Aorta (tissue), 5 donors: Measurements from ENCODE around the gene SAMD11. TPM values are rescaled to one million over a fixed set of nuclear protein-coding genes. Genes with fewer than 3 reads are reported as not detected.
A peak's percentile ranks its signal among the peaks of the same experiment; 100 is the strongest.

Experiments used
- ATAC-seq: fragments of 200-7000 bp; cut with Tn5 transposase; one replicate; pipeline ENCODE4 v1.9.1; 2022; ENCODE audit warnings: moderate library complexity; ENCODE audit not compliant: low FRiP score
- DNase-seq, 2 donors: peaks; one replicate each; pipeline ENCODE4 v3.0.0-alpha.2; 2020
- H3K27ac ChIP-seq, 2 donors: one replicate each; pipeline ENCODE4 v1.5.1; 2013; ENCODE audit warnings: low read length in 2 of 2, mild to moderate bottlenecking in 2 of 2, moderate library complexity in 2 of 2, control low read depth in 1 of 2, inconsistent platforms in 1 of 2, low read depth in 1 of 2
- H3K27me3 ChIP-seq, 2 donors: one replicate each; pipeline ENCODE4 v1.6.1; 2013; ENCODE audit warnings: control low read depth in 1 of 2, low read length in 1 of 2, mild to moderate bottlenecking in 1 of 2, moderate library complexity in 1 of 2; ENCODE audit not compliant: insufficient read depth in 2 of 2, control insufficient read depth in 1 of 2
- H3K36me3 ChIP-seq, 2 donors: one replicate each; pipeline ENCODE4 v1.6.1; 2013; ENCODE audit warnings: control low read depth in 1 of 2, low read length in 1 of 2, mild to moderate bottlenecking in 1 of 2; ENCODE audit not compliant: insufficient read depth in 2 of 2, control insufficient read depth in 1 of 2
- H3K4me1 ChIP-seq, 2 donors: one replicate each; pipeline ENCODE4 v1.6.1; 2013; ENCODE audit warnings: low read length in 2 of 2, control low read depth in 1 of 2, mild to moderate bottlenecking in 1 of 2, moderate library complexity in 1 of 2; ENCODE audit not compliant: insufficient read depth in 2 of 2, control insufficient read depth in 1 of 2
- H3K4me3 ChIP-seq, 2 donors: one replicate each; pipeline ENCODE4 v1.5.1; 2013; ENCODE audit warnings: low read length in 2 of 2, control low read depth in 1 of 2, mild to moderate bottlenecking in 1 of 2
- H3K9me3 ChIP-seq: one replicate; pipeline ENCODE4 v1.6.1; 2013; ENCODE audit warnings: mild to moderate bottlenecking, low read length; ENCODE audit not compliant: control insufficient read depth
- WGBS, 2 donors: extraction: QIAGEN DNeasy Blood & Tissue Kit; methylation state at CpG; one replicate each; pipeline ENCODE4 v1.1.7; 2013; 5-methylcytosine and 5-hydroxymethylcytosine counted together
- intact Hi-C, 2 donors: fragments of 100-400 bp; cut with DNase I; formaldehyde crosslinking; loops; one replicate each; pipeline versions ENCODE4 v1.14.2 to v1.15.0; 2022
- polyA plus RNA-seq, 2 donors: library from polyadenylated mRNA; stranded (reverse); fragments of 200-250 nt; gene quantifications; one replicate each; pipeline ENCODE4 v1.2.3, GENCODE V29; 2013
- total RNA-seq, 2 donors: library from RNA; stranded (reverse); fragmentation: NEBNext Ultra II Directional; extraction: Animal tissue kit (Norgen Biotek cat#: 25700); gene quantifications; one replicate each; pipeline ENCODE4 v1.2.1, GENCODE V29; 2021
- donor health status: healthy with polysubstance abuse.
- donor health status: Bipolar disorder and iron deficiency.
- donor health status: DM: no; HTN: no; CAD: no.
- donor health status: DM: no; HTN: no; CAD: no.
- donor health status: DM: yes; HTN: yes; CAD: no.

Gene SAMD11
- total and polyA plus RNA-seq, 4 donors, result 2.6 to 44.3 (median 18.6) TPM

DNA sequence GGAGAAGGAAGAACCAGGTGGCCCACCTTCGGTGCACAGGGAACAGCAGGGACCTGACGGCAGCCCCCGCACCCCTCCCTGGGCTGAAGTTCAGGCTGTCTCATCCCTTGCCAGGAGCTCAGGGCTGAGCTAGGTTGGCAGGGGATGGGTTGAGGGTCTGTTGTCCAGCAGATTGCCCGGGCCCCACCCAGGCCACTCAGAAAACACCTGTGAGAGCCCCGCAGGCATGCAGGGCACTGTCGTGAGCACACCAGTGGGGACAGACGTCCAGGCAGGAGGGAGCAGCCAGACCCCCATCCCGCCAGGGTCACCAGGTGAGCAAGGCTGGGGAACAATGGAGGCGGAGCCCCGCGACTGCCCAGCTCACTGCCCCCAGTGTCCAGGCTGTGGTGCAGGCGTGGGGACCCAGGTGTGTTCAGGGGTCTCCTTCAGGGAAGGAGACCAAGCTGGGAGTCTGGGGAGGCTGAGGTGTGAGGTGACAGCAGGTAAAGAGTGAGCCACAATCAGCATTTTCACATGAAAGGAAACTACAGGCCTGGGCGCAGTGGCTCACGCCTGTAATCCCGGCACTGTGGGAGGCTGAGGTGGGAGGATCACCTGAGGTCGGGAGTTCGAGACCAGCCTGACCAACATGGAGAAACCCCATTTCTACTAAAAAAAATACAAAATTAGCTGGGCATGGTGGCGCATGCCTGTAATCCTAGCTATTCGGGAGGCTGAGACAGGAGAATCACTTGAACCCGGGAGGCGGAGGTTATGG lies 9.4 kb upstream of the SAMD11 start:
- ATAC-seq (no peak), DNase-seq (peak; percentile 48 to 67)
- no peak overlapping the region for H3K27ac ChIP-seq
- H3K4me3 ChIP-seq, result no peak overlapping the region
- intact Hi-C loops, result no loop called here
- H3K27me3 ChIP-seq, result no peaks in the 10 kb centered on the region
- H3K36me3 ChIP-seq, result no peaks in the 10 kb centered on the region
- H3K4me1 ChIP-seq, result no peaks in the 10 kb centered on the region
- H3K9me3 ChIP-seq, result no peaks in the 10 kb centered on the region
- 83 to 85% methylated on average over 21 of the region's 21 CpGs for WGBS, 2 donors

DNA sequence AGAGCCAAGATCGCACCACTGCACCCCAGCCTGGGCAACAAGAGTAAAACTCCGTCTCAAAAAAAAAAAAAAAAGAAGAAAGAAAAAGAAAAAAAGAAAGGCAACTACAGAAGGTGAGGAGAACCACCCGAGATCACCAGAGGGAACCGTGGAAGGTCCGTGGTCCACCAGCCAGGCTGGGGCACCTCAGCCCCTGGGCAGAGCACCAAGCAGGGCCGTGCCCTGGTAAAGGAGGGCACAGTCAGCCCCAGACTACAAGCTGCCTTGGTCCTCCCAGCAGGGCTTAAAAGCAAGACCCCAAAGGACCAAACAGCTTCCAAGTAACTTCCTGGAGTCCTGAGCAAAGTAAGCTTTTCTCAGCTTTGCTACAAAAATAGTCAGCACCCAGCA lies 8.8 kb upstream of the SAMD11 start:
- no peaks in the 10 kb centered on the region for H3K4me1 ChIP-seq
- DNase-seq (peak in 1 of 2 donors; percentile 49), ATAC-seq (no peak)
- WGBS, 2 donors, result 57 to 59% methylated on average over 6 of the region's 6 CpGs
- H3K27ac ChIP-seq, result no peak overlapping the region
- no peaks in the 10 kb centered on the region for H3K36me3 ChIP-seq
- H3K9me3 ChIP-seq, result no peaks in the 10 kb centered on the region
- intact Hi-C loops, result no loop called here
- no peak overlapping the region for H3K4me3 ChIP-seq
- no peaks in the 10 kb centered on the region for H3K27me3 ChIP-seq

DNA sequence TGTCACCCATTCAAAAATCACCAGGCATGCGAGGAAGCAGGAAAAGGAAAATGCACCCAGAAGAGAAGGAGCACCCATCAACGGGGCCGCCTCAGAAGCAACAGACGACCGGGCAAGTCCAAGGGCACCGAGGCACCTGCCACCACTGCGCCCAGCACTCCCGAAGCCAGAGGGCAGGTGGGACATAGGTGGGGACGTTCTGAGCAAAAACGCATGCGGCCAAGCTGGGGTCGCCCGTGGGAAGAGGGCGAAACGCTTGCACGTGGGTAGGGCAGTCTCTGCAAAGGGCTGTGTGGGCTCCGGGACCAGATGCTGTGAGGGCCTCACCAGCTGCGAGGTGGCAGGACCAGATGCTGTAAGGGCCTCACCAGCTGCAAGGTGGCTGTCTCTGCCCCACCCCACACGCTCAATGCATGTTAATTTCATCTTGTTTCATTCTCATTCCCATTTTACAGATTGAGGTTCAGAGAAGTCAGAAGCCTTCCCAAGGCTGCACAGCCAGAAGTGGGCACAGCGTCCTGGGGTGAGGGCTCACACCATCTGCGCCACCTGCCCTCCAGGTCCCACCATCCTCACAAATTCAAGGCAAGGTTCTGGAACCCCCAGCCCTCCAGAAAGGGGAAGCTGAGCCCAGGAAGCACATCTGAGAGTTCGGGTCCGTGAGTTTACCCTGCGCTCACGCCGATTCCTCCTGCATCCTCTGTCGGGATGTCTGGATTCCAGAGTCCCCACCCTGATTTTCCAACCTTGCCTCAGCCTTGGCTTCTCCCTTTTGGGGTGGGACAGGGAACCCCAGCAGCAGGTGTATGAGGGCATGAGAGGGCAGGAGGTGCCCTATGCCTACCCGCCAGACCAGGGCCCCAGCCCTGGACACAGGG lies 8.2 kb upstream of the SAMD11 start:
- no peaks in the 10 kb centered on the region for H3K4me1 ChIP-seq
- WGBS, 2 donors, result 76 to 81% methylated on average over 28 of the region's 28 CpGs
- H3K27ac ChIP-seq, result no peak overlapping the region
- no peak for ATAC-seq
- intact Hi-C loops, result no loop called here
- no peaks in the 10 kb centered on the region for H3K36me3 ChIP-seq
- H3K27me3 ChIP-seq, result no peaks in the 10 kb centered on the region
- no peaks in the 10 kb centered on the region for H3K9me3 ChIP-seq
- DNase-seq, result peak in 1 of 2 donors; percentile 63
- no peak overlapping the region for H3K4me3 ChIP-seq

DNA sequence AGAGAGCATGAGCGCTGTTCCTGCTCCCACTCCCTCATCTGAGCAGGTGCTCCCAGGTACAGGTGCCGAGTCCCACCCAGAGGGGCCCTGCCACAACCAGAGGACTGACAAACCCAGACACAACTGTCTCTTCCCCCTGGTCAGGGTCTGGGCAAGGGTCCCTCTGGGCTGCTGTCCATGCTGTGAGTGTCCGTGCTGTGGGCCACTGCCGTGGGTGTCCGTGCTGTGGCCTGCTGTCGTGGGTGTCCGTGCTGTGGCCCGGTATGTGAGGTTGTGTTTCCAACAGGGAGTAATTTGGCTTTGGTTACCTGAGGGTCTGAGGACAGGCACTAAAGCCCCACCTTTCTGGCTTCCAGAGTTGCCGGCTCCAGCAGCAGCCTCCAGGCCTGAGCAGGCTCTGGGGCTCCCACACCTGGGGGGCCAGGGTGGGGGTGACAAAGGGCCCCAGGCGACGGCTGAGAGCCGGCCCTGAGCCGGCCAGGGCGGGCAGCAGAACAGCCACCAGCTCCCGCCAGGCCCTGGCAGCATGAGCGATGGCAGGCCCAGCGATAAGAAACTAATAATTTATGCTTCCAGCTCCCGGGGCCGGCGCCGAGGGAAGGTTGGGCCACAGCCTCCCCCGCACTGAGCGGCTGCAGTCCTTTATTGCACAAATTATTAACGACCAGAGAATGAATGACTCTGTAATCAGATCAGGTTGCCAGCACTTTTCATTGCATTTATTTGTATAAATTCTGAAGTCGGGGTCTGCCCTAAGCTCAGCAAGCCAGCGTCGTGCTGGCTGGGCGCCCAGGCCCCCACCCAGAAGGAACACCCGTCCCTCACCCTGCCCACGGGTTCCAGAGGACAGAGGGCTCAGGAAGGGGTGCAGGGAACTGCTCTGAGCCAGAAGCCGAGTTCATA lies 7.3 kb upstream of the SAMD11 start:
- intact Hi-C loops, result no loop called here
- H3K27me3 ChIP-seq, result no peaks in the 10 kb centered on the region
- H3K9me3 ChIP-seq, result no peaks in the 10 kb centered on the region
- no peak overlapping the region for H3K4me3 ChIP-seq
- 9 to 16% methylated on average over 31 of the region's 31 CpGs for WGBS, 2 donors
- H3K36me3 ChIP-seq, result no peaks in the 10 kb centered on the region
- no peak overlapping the region for H3K27ac ChIP-seq
- no peak for ATAC-seq
- DNase-seq, result peak; percentile 55 to 81
- H3K4me1 ChIP-seq, result no peaks in the 10 kb centered on the region

DNA sequence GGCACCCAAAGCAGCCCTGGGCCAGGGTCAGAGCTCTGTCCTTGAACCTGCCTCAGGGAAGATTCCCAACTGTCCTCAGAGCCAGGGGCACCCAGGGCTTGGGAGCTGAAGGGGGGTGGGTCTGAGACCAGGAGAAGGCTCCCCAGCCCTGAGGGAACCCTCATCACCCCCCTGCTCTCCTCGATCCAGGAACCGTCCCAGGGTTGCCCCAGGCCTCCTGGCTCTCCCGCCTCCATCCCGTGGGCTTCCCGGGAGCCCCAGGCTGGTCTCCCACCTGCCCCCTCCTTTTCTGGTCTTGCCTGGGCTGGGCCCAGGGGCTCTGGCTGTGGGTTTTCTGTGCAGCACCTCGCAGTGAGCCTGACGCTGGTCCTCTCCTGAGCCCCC lies 6.7 kb upstream of the SAMD11 start:
- DNase-seq, result peak; percentile 32 to 62
- intact Hi-C loops, result no loop called here
- H3K4me1 ChIP-seq, result no peaks in the 10 kb centered on the region
- H3K36me3 ChIP-seq, result no peaks in the 10 kb centered on the region
- no peaks in the 10 kb centered on the region for H3K9me3 ChIP-seq
- ATAC-seq, result no peak
- 38 to 46% methylated on average over 6 to 7 of the region's 7 CpGs for WGBS, 2 donors
- no peak overlapping the region for H3K4me3 ChIP-seq
- H3K27me3 ChIP-seq, result no peaks in the 10 kb centered on the region
- H3K27ac ChIP-seq, result no peak overlapping the region

DNA sequence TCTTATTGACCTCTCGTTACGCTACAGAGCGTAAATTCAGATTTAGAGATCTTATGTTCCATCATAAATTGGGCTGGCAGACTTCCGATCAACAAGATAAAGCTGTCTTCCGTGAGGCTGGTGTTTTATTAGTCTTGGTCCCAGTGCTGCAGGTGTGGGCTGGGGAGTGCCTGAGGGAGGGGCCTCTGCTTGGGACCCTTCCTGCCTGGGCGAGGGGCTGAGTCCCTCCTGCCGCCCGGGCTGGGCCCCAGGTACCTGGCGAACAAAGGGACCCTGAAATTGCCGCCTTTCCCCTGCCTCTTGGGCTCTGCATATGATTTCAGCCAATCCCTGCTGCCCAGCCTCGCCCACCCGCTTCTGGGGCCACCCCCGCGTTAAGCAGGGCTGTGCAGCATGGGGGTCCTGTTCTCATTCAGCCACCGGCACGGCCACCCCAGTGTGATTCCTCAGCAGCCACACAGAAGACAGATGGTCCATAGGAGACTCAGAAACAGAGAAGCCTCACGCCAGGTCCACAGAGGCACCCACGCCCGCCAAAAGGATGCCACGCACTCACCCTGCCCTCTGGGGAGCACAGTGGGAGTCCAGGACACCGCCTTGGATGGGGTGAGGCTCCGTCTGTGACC lies 6.1 kb upstream of the SAMD11 start:
- 65 to 70% methylated on average over 22 of the region's 22 CpGs for WGBS, 2 donors
- Histone ChIP-seq H3K27ac (no peak overlapping the region), H3K9me3 (no peaks in the 10 kb centered on the region), H3K27me3 (no peaks in the 10 kb centered on the region), H3K4me1 (no peaks in the 10 kb centered on the region), H3K4me3 (no peak overlapping the region), H3K36me3 (no peaks in the 10 kb centered on the region)
- intact Hi-C loops, result no loop called here
- ATAC-seq (no peak), DNase-seq (peak; percentile 46 to 74)

DNA sequence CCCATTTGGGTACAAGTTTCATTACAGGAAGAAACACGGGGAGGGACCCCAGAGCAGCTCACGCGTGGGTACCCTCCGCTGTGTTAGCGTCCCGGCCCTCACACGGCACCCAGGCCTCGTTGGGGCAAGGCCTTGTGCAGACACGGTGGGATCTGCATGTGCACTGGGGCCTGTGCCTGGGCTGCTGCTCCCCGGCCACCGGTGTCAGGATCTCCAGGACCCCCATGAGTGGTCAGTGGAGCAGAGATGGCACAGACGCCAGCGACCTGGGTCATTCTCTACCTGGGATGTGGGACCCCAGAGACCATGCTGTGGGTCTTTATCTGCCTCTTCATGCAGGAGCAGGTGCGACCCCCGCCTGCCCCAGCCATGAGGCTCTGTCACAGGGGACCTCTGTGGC lies 5.4 kb upstream of the SAMD11 start:
- Histone ChIP-seq H3K27me3 (no peaks in the 10 kb centered on the region), H3K36me3 (no peaks in the 10 kb centered on the region), H3K27ac (no peak overlapping the region), H3K4me3 (no peak overlapping the region), H3K9me3 (no peaks in the 10 kb centered on the region), H3K4me1 (no peaks in the 10 kb centered on the region)
- WGBS, 2 donors, result 82 to 87% methylated on average over 15 of the region's 15 CpGs
- ATAC-seq (no peak), DNase-seq (peak; percentile 37 to 72)
- intact Hi-C loops, result no loop called here

DNA sequence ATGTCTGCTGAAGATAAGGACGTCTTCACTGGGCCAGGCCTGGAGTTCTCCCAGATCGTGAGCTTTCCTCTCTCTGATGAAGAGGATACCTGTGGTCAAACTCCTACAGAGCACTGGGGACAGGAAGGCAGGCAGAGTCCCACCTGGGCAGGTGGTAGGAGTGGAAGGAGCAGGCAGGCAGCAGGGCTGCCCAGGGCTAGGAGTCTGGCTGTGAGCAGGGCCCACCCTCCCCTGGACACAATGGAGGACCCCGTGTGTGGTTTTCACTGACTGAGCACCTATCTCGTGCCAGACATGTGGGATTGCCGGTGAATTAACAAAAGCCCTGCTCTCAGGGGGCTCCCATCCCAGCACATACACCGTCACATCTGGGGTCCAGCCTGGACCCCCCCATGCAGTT lies 4.9 kb upstream of the SAMD11 start:
- Histone ChIP-seq H3K27me3 (no peaks in the 10 kb centered on the region), H3K4me1 (no peaks in the 10 kb centered on the region), H3K4me3 (no peak overlapping the region), H3K27ac (no peak overlapping the region), H3K36me3 (no peaks in the 10 kb centered on the region), H3K9me3 (no peaks in the 10 kb centered on the region)
- WGBS, 2 donors, result 67% methylated on average over 6 of the region's 6 CpGs
- intact Hi-C loops, result no loop called here
- ATAC-seq (no peak), DNase-seq (peak; percentile 11 to 61)
